ENCODE results near the gene HDAC5.

The HDAC5 gene

GRCh38 chr17:44097110-44097958 lies 26.1 kb downstream of the HDAC5 start:
- Histone ChIP-seq H3K23ac (ENCODE audit: low read length in 2 of 2) (peak overlapping the region in 1 of 2 experiments; percentile 43), H2BK12ac (ENCODE audit: low read length in 2 of 2) (peak overlapping the region; percentile 86 to 97), H3K14ac (ENCODE audit: low read length in 2 of 2) (peak overlapping the region in 1 of 2 experiments; percentile 91), H3K4me1 (ENCODE audit: control insufficient read depth, insufficient read depth, low read depth, low read length) (peaks cover 40% of the 10 kb centered on the region), H3K27ac (ENCODE audit: low read length, poor library complexity, severe bottlenecking) (peak overlapping the region; percentile 24), H2AK5ac (ENCODE audit: low read length, severe bottlenecking) (peak overlapping the region; percentile 29), H3K27me3 (ENCODE audit: control insufficient read depth in 1 of 2, insufficient read depth in 1 of 2, low read length in 2 of 2) (no peaks in the 10 kb centered on the region), H3K79me1 (replicated peaks; ENCODE audit: low read length, poor library complexity, severe bottlenecking) (peaks cover 11% of the 10 kb centered on the region), H3K4me2 (ENCODE audit: low read length, poor library complexity, severe bottlenecking) (no peak overlapping the region), H3K9ac (ENCODE audit: low read length) (no peak overlapping the region), H3K18ac (ENCODE audit: low read depth in 1 of 2, low read length in 2 of 2) (peak overlapping the region; percentile 85 to 97), H3K4ac (ENCODE audit: low read depth in 1 of 2, low read length in 2 of 2) (peak overlapping the region; percentile 68 to 88), H3K4me3 (ENCODE audit: insufficient read depth in 1 of 2, low read depth in 1 of 2, low read length in 2 of 2) (no peak overlapping the region), H3K36me3 (ENCODE audit: control insufficient read depth in 1 of 2, insufficient read depth in 2 of 2, low read depth in 1 of 2, low read length in 2 of 2) (peaks cover 15% of the 10 kb centered on the region in 2 experiments), H2BK15ac (ENCODE audit: low read depth, poor library complexity, severe bottlenecking) (peak overlapping the region; percentile 55), H4K8ac (ENCODE audit: low read length) (peak overlapping the region; percentile 47), H2BK120ac (ENCODE audit: low read depth, low read length) (peak overlapping the region; percentile 23), H4K91ac (ENCODE audit: low read length) (peak overlapping the region; percentile 90), H2AFZ (ENCODE audit: low read depth, low read length) (no peak overlapping the region), H3K9me3 (ENCODE audit: control insufficient read depth, low read length) (no peaks in the 10 kb centered on the region), H2BK5ac (ENCODE audit: low read depth, low read length, poor library complexity, severe bottlenecking) (no peak overlapping the region)
- DNase-seq: peak; percentile 88
- WGBS: 76% methylated on average over 13 of the region's 13 CpGs

GRCh38 chr17:44095647-44096496 lies 27.6 kb downstream of the HDAC5 start:
- peak overlapping the region; percentile 94 for H4K8ac ChIP-seq (ENCODE audit: low read length)
- peak overlapping the region; percentile 51 to 61 for H3K4me3 ChIP-seq (ENCODE audit: insufficient read depth in 1 of 2, low read depth in 1 of 2, low read length in 2 of 2)
- H3K27me3 ChIP-seq (ENCODE audit: control insufficient read depth in 1 of 2, insufficient read depth in 1 of 2, low read length in 2 of 2): no peaks in the 10 kb centered on the region
- H3K4me2 ChIP-seq (ENCODE audit: low read length, poor library complexity, severe bottlenecking): peak overlapping the region; percentile 75
- peak overlapping the region; percentile 84 for H3K9ac ChIP-seq (ENCODE audit: low read length)
- H3K4ac ChIP-seq (ENCODE audit: low read depth in 1 of 2, low read length in 2 of 2): peak overlapping the region; percentile 76 to 86
- WGBS: 5% methylated on average over 11 of the region's 12 CpGs
- H2BK120ac ChIP-seq (ENCODE audit: low read depth, low read length): peak overlapping the region; percentile 100
- DNase-seq: peak; percentile 99
- H4K91ac ChIP-seq (ENCODE audit: low read length): peak overlapping the region; percentile 90
- H3K79me1 ChIP-seq (replicated peaks; ENCODE audit: low read length, poor library complexity, severe bottlenecking): peaks cover 11% of the 10 kb centered on the region
- peak overlapping the region; percentile 97 for H3K27ac ChIP-seq (ENCODE audit: low read length, poor library complexity, severe bottlenecking)
- H2BK15ac ChIP-seq (ENCODE audit: low read depth, poor library complexity, severe bottlenecking): peak overlapping the region; percentile 44
- no peak overlapping the region for H2AFZ ChIP-seq (ENCODE audit: low read depth, low read length)
- peak overlapping the region; percentile 95 to 99 for H3K18ac ChIP-seq (ENCODE audit: low read depth in 1 of 2, low read length in 2 of 2)
- peaks cover 40% of the 10 kb centered on the region for H3K4me1 ChIP-seq (ENCODE audit: control insufficient read depth, insufficient read depth, low read depth, low read length)
- H2BK5ac ChIP-seq (ENCODE audit: low read depth, low read length, poor library complexity, severe bottlenecking): peak overlapping the region; percentile 92
- H2AK5ac ChIP-seq (ENCODE audit: low read length, severe bottlenecking): peak overlapping the region; percentile 1
- no peaks in the 10 kb centered on the region for H3K9me3 ChIP-seq (ENCODE audit: control insufficient read depth, low read length)
- peak overlapping the region; percentile 14 to 59 for H2BK12ac ChIP-seq (ENCODE audit: low read length in 2 of 2)
- H3K23ac ChIP-seq (ENCODE audit: low read length in 2 of 2): peak overlapping the region in 1 of 2 experiments; percentile 91
- peak overlapping the region in 1 of 2 experiments; percentile 93 for H3K14ac ChIP-seq (ENCODE audit: low read length in 2 of 2)
- peaks cover 25 to 29% of the 10 kb centered on the region in 2 experiments for H3K36me3 ChIP-seq (ENCODE audit: control insufficient read depth in 1 of 2, insufficient read depth in 2 of 2, low read depth in 1 of 2, low read length in 2 of 2)

GRCh38 chr17:44095388-44095646 lies 28.1 kb downstream of the HDAC5 start:
- H2BK120ac ChIP-seq (ENCODE audit: low read depth, low read length): peak overlapping the region; percentile 100
- H3K27ac ChIP-seq (ENCODE audit: low read length, poor library complexity, severe bottlenecking): peak overlapping the region; percentile 97
- H4K91ac ChIP-seq (ENCODE audit: low read length): peak overlapping the region; percentile 97
- no peak overlapping the region for H3K14ac ChIP-seq (ENCODE audit: low read length in 2 of 2)
- H3K4me3 ChIP-seq (ENCODE audit: insufficient read depth in 1 of 2, low read depth in 1 of 2, low read length in 2 of 2): peak overlapping the region; percentile 10 to 31
- H3K9ac ChIP-seq (ENCODE audit: low read length): peak overlapping the region; percentile 84
- H3K18ac ChIP-seq (ENCODE audit: low read depth in 1 of 2, low read length in 2 of 2): peak overlapping the region; percentile 81 to 95
- no peaks in the 10 kb centered on the region for H3K9me3 ChIP-seq (ENCODE audit: control insufficient read depth, low read length)
- H3K4me1 ChIP-seq (ENCODE audit: control insufficient read depth, insufficient read depth, low read depth, low read length): peaks cover 40% of the 10 kb centered on the region
- peaks cover 26 to 30% of the 10 kb centered on the region in 2 experiments for H3K36me3 ChIP-seq (ENCODE audit: control insufficient read depth in 1 of 2, insufficient read depth in 2 of 2, low read depth in 1 of 2, low read length in 2 of 2)
- peak overlapping the region; percentile 90 for H2BK5ac ChIP-seq (ENCODE audit: low read depth, low read length, poor library complexity, severe bottlenecking)
- H2AFZ ChIP-seq (ENCODE audit: low read depth, low read length): no peak overlapping the region
- no peak overlapping the region for H3K23ac ChIP-seq (ENCODE audit: low read length in 2 of 2)
- no peaks in the 10 kb centered on the region for H3K27me3 ChIP-seq (ENCODE audit: control insufficient read depth in 1 of 2, insufficient read depth in 1 of 2, low read length in 2 of 2)
- peak overlapping the region in 1 of 2 experiments; percentile 74 for H3K4ac ChIP-seq (ENCODE audit: low read depth in 1 of 2, low read length in 2 of 2)
- peak overlapping the region; percentile 97 for H4K8ac ChIP-seq (ENCODE audit: low read length)
- H3K4me2 ChIP-seq (ENCODE audit: low read length, poor library complexity, severe bottlenecking): peak overlapping the region; percentile 75
- no peak overlapping the region for H2BK15ac ChIP-seq (ENCODE audit: low read depth, poor library complexity, severe bottlenecking)
- H2BK12ac ChIP-seq (ENCODE audit: low read length in 2 of 2): peak overlapping the region; percentile 51 to 96
- WGBS: 0% methylated on average over 1 of the region's 2 CpGs
- H2AK5ac ChIP-seq (ENCODE audit: low read length, severe bottlenecking): peak overlapping the region; percentile 88
- peaks cover 11% of the 10 kb centered on the region for H3K79me1 ChIP-seq (replicated peaks; ENCODE audit: low read length, poor library complexity, severe bottlenecking)
- no peak for DNase-seq

All from mesenchymal stem cell (in vitro differentiated cells and primary cell).